ENCODE data around the gene PCBP3.
"Not testable (repeated sequence)": the region's sequence is repeated elsewhere in the genome, so short reads cannot be mapped to it uniquely, and the experiment has no call there.

PCBP3 gene

GRCh38 chr21:45809421-45809820 lies 165.9 kb downstream of the PCBP3 start:
- no peak for DNase-seq (ENCODE audit: low spot score)

GRCh38 chr21:45811136-45811535 lies 167.6 kb downstream of the PCBP3 start:
- no peak for DNase-seq (ENCODE audit: low spot score)

- not testable (repeated sequence) for DNase-seq (ENCODE audit: low spot score)
These were observed 170.8 kb downstream of the PCBP3 start for GRCh38 chr21:45814210-45814940.

- not testable (repeated sequence) for DNase-seq (ENCODE audit: low spot score)
These were observed 172.3 kb downstream of the PCBP3 start for GRCh38 chr21:45815781-45816180.

- no peak for DNase-seq (ENCODE audit: low spot score)
These were observed 173.3 kb downstream of the PCBP3 start for GRCh38 chr21:45816794-45817193.

GRCh38 chr21:45817345-45817744 lies 173.8 kb downstream of the PCBP3 start:
- DNase-seq (ENCODE audit: low spot score) = no peak

- no peak for DNase-seq (ENCODE audit: low spot score)
These were observed 174.9 kb downstream of the PCBP3 start for GRCh38 chr21:45818276-45818903.

- no peak for DNase-seq (ENCODE audit: low spot score)
These were observed 175.4 kb downstream of the PCBP3 start for GRCh38 chr21:45818904-45819285.

GRCh38 chr21:45819478-45820170 lies 176.1 kb downstream of the PCBP3 start:
- no peak for DNase-seq (ENCODE audit: low spot score)

GRCh38 chr21:45820171-45821091 lies 176.9 kb downstream of the PCBP3 start:
- peak; percentile 69 for DNase-seq (ENCODE audit: low spot score)

- no peak for DNase-seq (ENCODE audit: low spot score)
These were observed 177.9 kb downstream of the PCBP3 start for GRCh38 chr21:45821315-45821962.

GRCh38 chr21:45821998-45822397 lies 178.5 kb downstream of the PCBP3 start:
- no peak for DNase-seq (ENCODE audit: low spot score)

GRCh38 chr21:45822429-45823099 lies 179.0 kb downstream of the PCBP3 start:
- DNase-seq (ENCODE audit: low spot score) = no peak

- DNase-seq (ENCODE audit: low spot score) = no peak
These were observed 179.7 kb downstream of the PCBP3 start for GRCh38 chr21:45823100-45823681.

GRCh38 chr21:45824546-45825215 lies 181.2 kb downstream of the PCBP3 start:
- DNase-seq (ENCODE audit: low spot score) = no peak

GRCh38 chr21:45825219-45825618 lies 181.7 kb downstream of the PCBP3 start:
- DNase-seq (ENCODE audit: low spot score) = no peak

- no peak for DNase-seq (ENCODE audit: low spot score)
These were observed 183.3 kb downstream of the PCBP3 start for GRCh38 chr21:45826676-45827301.

- DNase-seq (ENCODE audit: low spot score) = no peak
These were observed 183.8 kb downstream of the PCBP3 start for GRCh38 chr21:45827302-45827692.

GRCh38 chr21:45827881-45828579 lies 184.5 kb downstream of the PCBP3 start:
- DNase-seq (ENCODE audit: low spot score) = no peak
